Measurements from ENCODE around the gene PDE4B. TPM values are rescaled to one million over a fixed set of nuclear protein-coding genes. Genes with fewer than 3 reads are reported as not detected.

Gene PDE4B
- polyA plus RNA-seq, 6 donors from 2014 or later, result 126 to 400 (median 150) TPM

GRCh38 chr1:66168467-66168887 lies 375.8 kb downstream of the PDE4B start:
- H3K4me3 Mint-ChIP-seq, result no peak overlapping the region
- peaks cover 0 to 7% of the 10 kb centered on the region in 2 donors for H3K36me3 Mint-ChIP-seq
- peaks cover 0 to 3% (median 0%) of the 10 kb centered on the region in 7 donors for H3K9me3 Mint-ChIP-seq
- H3K4me1 Mint-ChIP-seq, result peaks cover 0 to 3% (median 0%) of the 10 kb centered on the region in 3 donors
- H3K27me3 Mint-ChIP-seq, result no peaks in the 10 kb centered on the region
- H3K27ac Mint-ChIP-seq, result no peak overlapping the region
- ATAC-seq (ENCODE audit: low read depth in 2 of 2) (no peak), DNase-seq (no peak)

DNA sequence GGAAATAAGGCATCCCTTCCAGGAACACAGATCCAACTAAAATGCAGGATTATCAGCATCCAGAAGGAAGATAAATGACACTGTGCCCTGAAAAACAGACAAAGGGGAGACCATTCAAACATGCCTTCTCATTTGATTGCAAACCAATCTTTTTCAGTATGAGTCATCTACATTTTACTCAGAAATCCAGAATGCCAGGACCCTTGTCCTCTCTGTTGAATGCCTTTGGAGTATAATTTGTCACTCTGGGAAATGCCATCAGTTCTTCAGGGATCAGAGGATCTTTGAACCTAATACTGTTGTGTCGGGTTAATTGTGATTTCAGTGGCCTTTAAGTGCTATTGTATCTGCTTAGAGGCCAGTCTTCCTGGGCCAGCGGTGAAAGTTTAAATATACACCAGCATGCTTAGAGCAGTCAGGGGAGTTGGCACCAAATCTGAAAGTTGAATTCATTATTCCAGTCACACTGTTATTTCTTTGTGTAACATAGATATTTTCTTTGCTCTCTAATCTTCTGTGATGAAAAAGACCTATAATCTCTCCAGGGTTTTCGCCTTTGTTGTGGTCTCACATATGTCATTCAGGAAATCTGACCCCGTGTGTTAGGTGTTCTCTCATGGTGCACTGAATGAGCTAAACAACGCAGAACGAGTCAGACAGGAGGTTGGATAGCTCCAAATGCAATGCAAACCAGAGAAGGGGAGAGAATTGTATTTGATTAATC lies 376.4 kb downstream of the PDE4B start:
- ATAC-seq (ENCODE audit: low read depth in 2 of 2) (no peak), DNase-seq (no peak)
- Mint-ChIP-seq H3K27me3 (no peaks in the 10 kb centered on the region), H3K4me1 (peaks cover 0 to 3% (median 0%) of the 10 kb centered on the region in 3 donors), H3K9me3 (peaks cover 0 to 3% (median 0%) of the 10 kb centered on the region in 7 donors), H3K36me3 (peaks cover 0 to 7% of the 10 kb centered on the region in 2 donors), H3K27ac (no peak overlapping the region), H3K4me3 (no peak overlapping the region)

- Mint-ChIP-seq H3K4me1 (peaks cover 0 to 3% (median 0%) of the 10 kb centered on the region in 3 donors), H3K4me3 (no peak overlapping the region), H3K36me3 (no peaks in the 10 kb centered on the region), H3K27me3 (no peaks in the 10 kb centered on the region), H3K27ac (no peak overlapping the region), H3K9me3 (peaks cover 0 to 2% (median 0%) of the 10 kb centered on the region in 7 donors)
- DNase-seq (no peak), ATAC-seq (ENCODE audit: low read depth in 2 of 2) (no peak)
These were observed 379.6 kb downstream of the PDE4B start for GRCh38 chr1:66172272-66172671.

DNA sequence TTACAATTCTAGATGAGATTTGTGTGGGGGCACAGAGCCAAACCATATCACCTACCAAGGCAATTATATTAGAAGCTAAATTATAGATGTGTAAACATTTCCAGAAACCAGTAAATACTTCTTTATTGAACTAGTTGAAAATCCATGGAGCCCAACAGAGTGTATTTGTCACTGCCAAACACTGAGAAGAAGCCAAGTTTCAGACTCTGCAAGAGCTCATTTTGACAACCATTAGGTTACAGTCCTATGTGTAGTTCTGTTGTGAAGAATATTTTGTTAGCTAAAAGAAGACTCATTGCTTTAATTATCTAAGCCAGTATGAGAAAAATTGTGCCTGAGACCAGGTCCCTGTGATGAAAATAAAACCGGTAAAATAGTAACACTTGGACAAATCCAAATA lies 382.4 kb downstream of the PDE4B start:
- Mint-ChIP-seq H3K36me3 (no peaks in the 10 kb centered on the region), H3K4me3 (no peak overlapping the region), H3K4me1 (no peaks in the 10 kb centered on the region), H3K9me3 (peaks cover 0 to 2% (median 0%) of the 10 kb centered on the region in 7 donors), H3K27ac (peak overlapping the region in 1 of 6 donors; percentile 41), H3K27me3 (no peaks in the 10 kb centered on the region)
- DNase-seq (no peak), ATAC-seq (ENCODE audit: low read depth in 2 of 2) (no peak)

GRCh38 chr1:66175581-66175980 lies 382.9 kb downstream of the PDE4B start:
- no peak overlapping the region for H3K27ac Mint-ChIP-seq
- no peaks in the 10 kb centered on the region for H3K36me3 Mint-ChIP-seq
- no peak overlapping the region for H3K4me3 Mint-ChIP-seq
- H3K27me3 Mint-ChIP-seq, result no peaks in the 10 kb centered on the region
- peaks cover 0 to 2% (median 0%) of the 10 kb centered on the region in 7 donors for H3K9me3 Mint-ChIP-seq
- ATAC-seq (ENCODE audit: low read depth in 2 of 2) (no peak), DNase-seq (no peak)
- H3K4me1 Mint-ChIP-seq, result no peaks in the 10 kb centered on the region

GRCh38 chr1:66176012-66176715 lies 383.5 kb downstream of the PDE4B start:
- Mint-ChIP-seq H3K4me3 (no peak overlapping the region), H3K4me1 (no peaks in the 10 kb centered on the region), H3K27ac (peak overlapping the region in 1 of 6 donors; percentile 46), H3K36me3 (no peaks in the 10 kb centered on the region), H3K9me3 (peaks cover 0 to 2% (median 0%) of the 10 kb centered on the region in 7 donors), H3K27me3 (no peaks in the 10 kb centered on the region)
- DNase-seq (no peak), ATAC-seq (ENCODE audit: low read depth in 2 of 2) (no peak)

- Mint-ChIP-seq H3K27me3 (no peaks in the 10 kb centered on the region), H3K9me3 (peaks cover 0 to 2% (median 0%) of the 10 kb centered on the region in 7 donors), H3K36me3 (no peaks in the 10 kb centered on the region), H3K4me3 (no peak overlapping the region), H3K27ac (no peak overlapping the region), H3K4me1 (no peaks in the 10 kb centered on the region)
- DNase-seq (no peak), ATAC-seq (ENCODE audit: low read depth in 2 of 2) (no peak)
These were observed 384.1 kb downstream of the PDE4B start for GRCh38 chr1:66176832-66177231.

DNA sequence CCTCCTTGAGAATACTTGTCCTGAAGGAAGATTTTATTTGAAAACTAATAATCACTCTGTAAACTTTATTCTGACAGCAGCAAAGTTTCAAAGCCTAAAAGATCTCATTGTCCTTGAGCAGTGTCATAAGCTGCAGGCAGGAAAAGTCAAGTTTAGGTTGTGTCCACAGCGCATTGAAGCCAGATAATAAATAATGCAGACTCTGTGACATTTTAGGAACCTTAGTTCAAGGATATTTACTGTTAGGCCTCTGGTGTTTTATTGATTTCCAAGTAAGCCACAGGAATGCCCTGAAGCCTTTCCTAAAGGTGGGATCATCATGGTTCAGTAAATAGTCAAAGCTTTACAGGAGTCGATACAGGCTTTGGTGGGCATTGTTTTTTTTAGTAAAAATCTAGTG lies 384.8 kb downstream of the PDE4B start:
- Mint-ChIP-seq H3K27ac (no peak overlapping the region), H3K4me1 (no peaks in the 10 kb centered on the region), H3K9me3 (no peaks in the 10 kb centered on the region), H3K27me3 (no peaks in the 10 kb centered on the region), H3K4me3 (no peak overlapping the region), H3K36me3 (no peaks in the 10 kb centered on the region)
- no peak for ATAC-seq (ENCODE audit: low read depth in 2 of 2)
- DNase-seq, result no peak

DNA sequence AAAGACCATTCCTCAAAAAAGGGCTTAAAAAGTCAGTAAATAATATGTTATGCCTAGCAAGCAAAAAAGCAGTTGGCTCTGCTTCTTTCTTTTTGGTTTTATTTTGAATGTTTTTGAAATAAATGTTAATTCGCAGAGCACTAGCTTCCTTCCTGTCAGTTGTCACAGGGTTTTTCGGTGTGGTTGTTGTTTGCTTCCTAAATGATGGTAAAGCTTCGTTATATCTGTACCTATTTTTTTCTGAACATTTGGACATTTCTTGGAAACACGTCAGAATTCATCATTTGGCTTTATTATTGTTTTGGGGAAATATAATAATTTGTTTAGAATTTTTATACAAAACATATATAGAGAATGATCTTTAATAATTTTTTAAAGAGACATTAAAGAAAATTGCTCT lies 389.3 kb downstream of the PDE4B start:
- Mint-ChIP-seq H3K9me3 (peaks cover 0 to 2% (median 0%) of the 10 kb centered on the region in 7 donors), H3K27me3 (no peaks in the 10 kb centered on the region), H3K4me1 (no peaks in the 10 kb centered on the region), H3K27ac (no peak overlapping the region), H3K4me3 (no peak overlapping the region), H3K36me3 (no peaks in the 10 kb centered on the region)
- no peak for ATAC-seq (ENCODE audit: low read depth in 2 of 2)
- DNase-seq, result no peak

GRCh38 chr1:66182551-66183178 lies 390.0 kb downstream of the PDE4B start:
- H3K27me3 Mint-ChIP-seq, result no peaks in the 10 kb centered on the region
- H3K9me3 Mint-ChIP-seq, result peaks cover 0 to 2% (median 0%) of the 10 kb centered on the region in 7 donors
- no peak overlapping the region for H3K4me3 Mint-ChIP-seq
- DNase-seq, result no peak
- no peak for ATAC-seq (ENCODE audit: low read depth in 2 of 2)
- no peaks in the 10 kb centered on the region for H3K36me3 Mint-ChIP-seq
- H3K27ac Mint-ChIP-seq, result no peak overlapping the region
- no peaks in the 10 kb centered on the region for H3K4me1 Mint-ChIP-seq

DNA sequence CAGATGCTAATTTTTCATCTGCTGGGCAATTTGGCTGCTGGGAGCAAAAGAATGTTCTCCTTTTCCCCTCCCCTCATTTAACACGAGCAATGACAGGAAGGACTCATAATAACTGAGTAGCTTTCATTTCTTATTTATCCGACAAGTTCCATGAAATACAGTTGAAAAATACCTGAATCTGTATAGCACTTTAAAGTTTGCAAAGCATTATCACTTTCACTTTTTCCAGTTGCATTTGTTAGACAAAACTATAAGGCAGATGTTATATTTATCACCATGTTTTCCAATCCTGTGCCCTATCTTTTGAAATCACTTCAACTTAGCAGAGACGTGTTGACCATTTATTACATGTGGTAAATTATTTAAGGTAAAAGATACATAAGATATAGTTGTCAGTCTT lies 390.7 kb downstream of the PDE4B start:
- no peaks in the 10 kb centered on the region for H3K36me3 Mint-ChIP-seq
- no peak overlapping the region for H3K4me3 Mint-ChIP-seq
- H3K9me3 Mint-ChIP-seq, result peaks cover 0 to 2% (median 0%) of the 10 kb centered on the region in 7 donors
- no peaks in the 10 kb centered on the region for H3K4me1 Mint-ChIP-seq
- DNase-seq (no peak), ATAC-seq (ENCODE audit: low read depth in 2 of 2) (no peak)
- no peak overlapping the region for H3K27ac Mint-ChIP-seq
- H3K27me3 Mint-ChIP-seq, result no peaks in the 10 kb centered on the region

GRCh38 chr1:66197120-66197519 lies 404.4 kb downstream of the PDE4B start:
- no peaks in the 10 kb centered on the region for H3K27me3 Mint-ChIP-seq
- no peak for DNase-seq
- H3K27ac Mint-ChIP-seq, result no peak overlapping the region
- H3K4me1 Mint-ChIP-seq, result no peaks in the 10 kb centered on the region
- no peak for ATAC-seq (ENCODE audit: low read depth in 2 of 2)
- no peak overlapping the region for H3K4me3 Mint-ChIP-seq
- H3K36me3 Mint-ChIP-seq, result no peaks in the 10 kb centered on the region
- peaks cover 0 to 4% (median 0%) of the 10 kb centered on the region in 7 donors for H3K9me3 Mint-ChIP-seq

GRCh38 chr1:66197785-66198184 lies 405.1 kb downstream of the PDE4B start:
- H3K9me3 Mint-ChIP-seq, result peaks cover 0 to 4% (median 0%) of the 10 kb centered on the region in 7 donors
- no peaks in the 10 kb centered on the region for H3K36me3 Mint-ChIP-seq
- no peak overlapping the region for H3K27ac Mint-ChIP-seq
- no peak for DNase-seq
- H3K4me3 Mint-ChIP-seq, result no peak overlapping the region
- no peak for ATAC-seq (ENCODE audit: low read depth in 2 of 2)
- no peaks in the 10 kb centered on the region for H3K27me3 Mint-ChIP-seq
- no peaks in the 10 kb centered on the region for H3K4me1 Mint-ChIP-seq

All from naive B cell (primary cell).